Kidney epithelial cell (primary cell): ENCODE results near the gene KASH5. TPM values are rescaled to one million over a fixed set of nuclear protein-coding genes. Genes with fewer than 3 reads are reported as not detected.

ENCODE experiments used
- DNase-seq: peaks from one replicate; pipeline ENCODE4 v3.0.0-alpha.2; 2010; ENCODE audit warnings: low read depth
- H3K27me3 ChIP-seq: 2 replicates; pipeline ENCODE4 v1.6.0; 2011; ENCODE audit warnings: low read length; ENCODE audit not compliant: control insufficient read depth, insufficient read depth
- H3K36me3 ChIP-seq: 2 replicates; pipeline ENCODE4 v1.5.1; 2011; ENCODE audit warnings: low read length; ENCODE audit not compliant: control insufficient read depth, insufficient read depth
- H3K4me3 ChIP-seq: 2 replicates; pipeline ENCODE4 v1.5.1; 2011; ENCODE audit warnings: low read depth, mild to moderate bottlenecking, control low read depth, low read length
- total RNA-seq: library from RNA; depleted of rRNA; stranded (reverse); fragments of >200 nt; gene quantifications from 2 replicates; pipeline ENCODE4 v1.2.3, GENCODE V29; 2015
- TF ChIP-seq, protein P1 (sequence below): IDR thresholded peaks from 2 replicates; pipeline ENCODE4 v1.5.1; 2011; ENCODE audit warnings: mild to moderate bottlenecking, moderate library complexity, low read length, control low read depth, inconsistent platforms; ENCODE audit not compliant: insufficient read depth, poor library complexity, severe bottlenecking

KASH5 gene
- total RNA-seq, 1 donor from 2014 or later = not detected

DNA sequence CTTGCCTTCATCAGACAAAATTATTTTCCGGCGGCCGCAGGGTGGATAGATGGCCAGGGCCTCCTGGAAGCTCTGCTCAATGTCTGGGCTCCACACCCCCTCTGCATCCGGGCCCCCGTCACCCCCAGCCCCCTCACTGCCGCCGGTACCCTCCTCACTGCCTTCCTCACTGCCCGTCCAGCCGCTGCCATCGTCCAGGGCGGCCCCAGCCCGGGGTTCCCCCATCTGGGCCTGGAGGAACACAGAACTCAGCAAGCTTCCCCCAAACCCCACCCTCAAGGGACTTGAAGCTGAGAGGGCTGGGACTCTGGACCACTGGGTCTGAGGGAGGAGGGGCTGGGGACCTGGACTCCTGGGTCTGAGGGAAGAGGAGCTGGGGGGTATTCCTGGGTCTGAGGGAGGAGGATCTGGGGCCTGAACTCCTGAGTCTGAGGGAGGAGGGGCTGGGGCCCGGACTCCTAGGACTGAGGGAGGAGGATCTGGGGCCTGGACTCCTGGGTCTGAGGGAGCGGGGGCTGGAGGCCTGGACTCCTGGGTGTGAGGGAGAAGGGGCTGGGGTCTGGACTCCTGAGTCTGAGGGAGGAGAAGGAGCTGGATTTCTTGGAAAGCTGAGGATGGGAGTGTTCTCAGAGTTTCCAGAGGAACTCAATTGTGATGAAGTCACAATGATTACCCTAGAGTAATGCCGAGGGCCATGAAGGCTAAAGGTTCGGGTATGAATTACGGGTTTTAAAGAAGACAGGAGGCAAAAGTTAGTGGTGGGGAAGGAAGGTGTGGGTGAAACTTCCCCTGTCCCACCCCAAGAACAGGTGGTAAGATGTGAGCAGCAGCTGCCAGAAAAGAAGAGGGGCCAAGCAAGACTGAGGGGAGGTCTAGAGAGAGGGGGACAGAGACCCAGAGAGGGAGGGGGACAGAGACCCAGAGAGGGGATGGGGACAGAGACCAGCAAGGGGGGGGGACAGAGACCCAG is 27.9 kb upstream of the KASH5 start:
- Histone ChIP-seq H3K36me3 (peaks cover 2% of the 10 kb centered on the region), H3K4me3 (peak overlapping the region; percentile 90), H3K27me3 (no peaks in the 10 kb centered on the region)
- TF ChIP-seq, protein P1, sequence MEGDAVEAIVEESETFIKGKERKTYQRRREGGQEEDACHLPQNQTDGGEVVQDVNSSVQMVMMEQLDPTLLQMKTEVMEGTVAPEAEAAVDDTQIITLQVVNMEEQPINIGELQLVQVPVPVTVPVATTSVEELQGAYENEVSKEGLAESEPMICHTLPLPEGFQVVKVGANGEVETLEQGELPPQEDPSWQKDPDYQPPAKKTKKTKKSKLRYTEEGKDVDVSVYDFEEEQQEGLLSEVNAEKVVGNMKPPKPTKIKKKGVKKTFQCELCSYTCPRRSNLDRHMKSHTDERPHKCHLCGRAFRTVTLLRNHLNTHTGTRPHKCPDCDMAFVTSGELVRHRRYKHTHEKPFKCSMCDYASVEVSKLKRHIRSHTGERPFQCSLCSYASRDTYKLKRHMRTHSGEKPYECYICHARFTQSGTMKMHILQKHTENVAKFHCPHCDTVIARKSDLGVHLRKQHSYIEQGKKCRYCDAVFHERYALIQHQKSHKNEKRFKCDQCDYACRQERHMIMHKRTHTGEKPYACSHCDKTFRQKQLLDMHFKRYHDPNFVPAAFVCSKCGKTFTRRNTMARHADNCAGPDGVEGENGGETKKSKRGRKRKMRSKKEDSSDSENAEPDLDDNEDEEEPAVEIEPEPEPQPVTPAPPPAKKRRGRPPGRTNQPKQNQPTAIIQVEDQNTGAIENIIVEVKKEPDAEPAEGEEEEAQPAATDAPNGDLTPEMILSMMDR = no peak
- no peak for DNase-seq

DNA sequence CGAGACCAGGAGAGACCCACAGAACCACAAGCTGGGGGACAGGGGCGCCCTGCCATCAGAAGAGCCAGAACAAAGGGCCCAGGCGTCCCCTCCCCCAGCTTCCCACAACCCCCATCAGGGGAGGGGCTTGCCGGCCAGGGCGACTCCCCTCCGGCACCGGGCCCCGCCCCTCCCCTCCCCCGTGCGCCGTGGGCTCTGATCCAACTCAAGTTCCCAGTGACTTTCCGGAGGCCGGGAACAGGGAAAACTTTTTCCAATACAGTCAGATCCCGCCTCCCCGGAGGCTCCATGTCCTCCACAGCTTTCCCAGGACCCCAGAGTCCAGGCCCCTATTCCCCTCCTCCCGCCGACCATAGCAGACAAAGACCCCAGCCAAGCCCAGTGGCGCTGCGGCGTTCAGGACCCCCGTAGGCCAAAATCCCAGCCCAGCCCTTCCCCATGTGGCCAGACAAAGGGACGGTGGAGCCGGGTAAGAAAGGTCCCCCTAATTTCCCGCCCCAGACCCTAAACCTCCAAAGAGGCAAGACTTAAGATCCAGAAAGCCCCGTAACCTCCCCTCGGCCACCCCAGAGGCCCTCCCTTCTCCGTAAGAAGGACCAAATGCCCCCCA is 26.5 kb upstream of the KASH5 start:
- peak overlapping the region; percentile 90 for H3K4me3 ChIP-seq
- TF ChIP-seq, protein P1 = no peak
- no peaks in the 10 kb centered on the region for H3K27me3 ChIP-seq
- no peaks in the 10 kb centered on the region for H3K36me3 ChIP-seq
- DNase-seq = no peak

DNA sequence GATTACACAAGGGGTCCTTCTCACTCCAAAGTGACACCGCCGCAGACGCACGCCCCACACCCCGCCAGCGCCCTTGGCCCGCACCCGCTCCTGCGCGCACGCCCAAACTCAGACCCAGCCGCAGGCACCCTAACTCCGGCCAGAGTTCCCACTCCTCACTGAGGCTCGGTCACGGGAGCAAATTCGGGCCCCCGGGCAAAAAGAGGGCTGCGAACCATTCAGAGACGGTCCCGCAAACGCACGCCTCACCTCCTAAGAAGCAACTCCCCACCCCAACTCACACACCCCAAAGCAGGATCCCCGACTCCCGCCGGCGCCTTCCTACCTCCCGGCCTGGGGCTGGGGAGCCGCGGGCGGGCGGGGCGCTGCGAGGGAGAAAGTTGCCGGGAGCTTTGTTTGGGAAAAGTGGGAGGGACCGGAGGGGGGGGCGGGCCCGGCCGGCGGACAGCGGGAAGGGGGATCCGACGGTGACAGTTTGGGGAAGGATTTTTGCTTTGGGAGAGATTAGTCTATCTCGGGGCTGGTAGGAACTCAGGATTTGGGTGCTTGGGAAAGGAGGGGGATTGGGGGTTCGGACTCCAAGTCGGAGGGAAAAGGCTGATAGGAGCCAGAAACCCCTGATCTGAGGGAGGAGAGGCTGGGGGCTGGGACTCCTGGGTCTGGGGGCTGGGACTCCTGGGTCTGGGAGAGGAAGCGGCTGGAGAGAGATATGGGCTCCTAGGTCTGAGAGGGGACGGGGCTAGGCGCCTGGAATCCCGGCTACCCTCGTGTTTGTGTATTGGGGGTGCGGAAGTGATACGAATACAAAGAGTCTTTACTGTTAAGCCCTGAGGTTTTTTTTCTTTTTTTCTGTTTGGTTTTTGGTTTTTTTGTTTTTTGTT is 25.8 kb upstream of the KASH5 start, which contains the start of gene TEAD2:
Gene TEAD2 (minus strand): TSS at position 369 of the 881 bp plus-strand sequence. CDS start 2,341 bp downstream, outside the sequence.
- no peaks in the 10 kb centered on the region for H3K36me3 ChIP-seq
- no peaks in the 10 kb centered on the region for H3K27me3 ChIP-seq
- TF ChIP-seq, protein P1 = no peak
- no peak for DNase-seq
- peak within 1 kb of the TSS; percentile 90 for H3K4me3 ChIP-seq

DNA sequence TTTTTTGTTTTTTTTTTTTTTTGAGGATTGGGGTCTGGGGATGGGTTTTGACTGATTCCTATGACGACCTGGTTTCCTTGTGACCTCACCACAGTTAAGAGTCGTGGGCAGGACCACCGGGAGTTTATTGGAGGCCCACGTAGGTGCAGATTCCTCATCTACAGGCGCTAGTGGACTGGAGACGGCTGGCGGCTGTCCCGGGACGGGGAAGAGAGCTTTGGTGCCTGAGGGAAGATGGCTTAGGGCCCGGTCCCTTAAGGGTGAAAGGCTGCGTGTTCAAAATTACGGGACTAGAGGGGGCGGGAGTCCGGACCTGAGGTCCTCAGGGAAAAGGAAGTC is 25.2 kb upstream of the KASH5 start:
- H3K36me3 ChIP-seq = no peaks in the 10 kb centered on the region
- DNase-seq = no peak
- H3K4me3 ChIP-seq = peak overlapping the region; percentile 90
- no peaks in the 10 kb centered on the region for H3K27me3 ChIP-seq
- TF ChIP-seq, protein P1 = no peak

DNA sequence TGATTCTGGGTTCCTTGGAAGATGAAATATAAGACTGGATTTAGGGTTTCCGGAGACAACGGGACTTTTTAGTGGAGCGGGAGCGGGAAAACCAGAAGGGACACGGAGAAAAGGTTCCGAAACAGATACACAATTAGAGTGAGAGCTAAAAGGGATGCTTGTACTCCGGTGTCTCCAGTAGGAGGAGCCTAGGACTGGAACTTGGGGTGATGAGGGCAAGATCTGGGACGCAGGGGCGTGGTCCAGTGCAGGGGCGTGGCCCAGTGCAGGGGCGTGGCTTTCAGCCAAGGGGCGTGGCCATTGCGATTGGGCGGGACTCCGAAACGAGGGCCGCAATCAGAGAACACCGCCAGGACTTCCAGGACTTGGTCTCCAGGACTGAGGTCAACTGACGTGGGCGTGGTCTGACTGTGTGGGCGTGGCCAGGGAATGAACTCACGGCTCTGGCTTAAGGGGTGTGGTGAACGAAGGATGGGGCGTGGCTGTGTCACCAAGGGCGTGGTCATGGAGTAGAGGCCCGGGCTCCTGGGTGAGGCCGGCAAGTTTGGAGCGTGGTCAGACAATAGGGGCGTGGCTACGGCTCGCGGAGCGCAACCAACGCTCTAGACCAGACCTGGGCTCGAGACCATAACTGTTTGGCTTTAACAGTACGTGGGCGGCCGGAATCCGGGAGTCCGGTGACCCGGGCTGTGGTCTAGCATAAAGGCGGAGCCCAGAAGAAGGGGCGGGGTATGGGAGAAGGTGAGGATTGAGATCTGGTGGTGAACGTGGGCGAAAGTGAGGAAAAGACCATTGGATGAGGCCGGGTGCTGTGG is 24.6 kb upstream of the KASH5 start, which contains the start of gene DKKL1:
Gene DKKL1 (plus strand): TSS at position 610 of the 815 bp plus-strand sequence. CDS start 122 bp downstream, at position 732.
- Histone ChIP-seq H3K36me3 (no peaks in the 10 kb centered on the region), H3K27me3 (no peaks in the 10 kb centered on the region), H3K4me3 (peak within 1 kb of the TSS; percentile 90)
- TF ChIP-seq, protein P1 = peak; percentile 14
- DNase-seq = peak; percentile 92
